HG03575 (cell line): ENCODE data around the gene ABCC1.
"Not testable (repeated sequence)": the region's sequence is repeated elsewhere in the genome, so short reads cannot be mapped to it uniquely, and the experiment has no call there.

Source experiments
- ATAC-seq: cut with Tn5 transposase; IDR thresholded peaks from one replicate; pipeline ENCODE4 v1.9.1; 2021; ENCODE audit not compliant: unreplicated experiment, insufficient number of reproducible peaks, low FRiP score; ENCODE audit errors: extremely low read depth

The ABCC1 gene

DNA sequence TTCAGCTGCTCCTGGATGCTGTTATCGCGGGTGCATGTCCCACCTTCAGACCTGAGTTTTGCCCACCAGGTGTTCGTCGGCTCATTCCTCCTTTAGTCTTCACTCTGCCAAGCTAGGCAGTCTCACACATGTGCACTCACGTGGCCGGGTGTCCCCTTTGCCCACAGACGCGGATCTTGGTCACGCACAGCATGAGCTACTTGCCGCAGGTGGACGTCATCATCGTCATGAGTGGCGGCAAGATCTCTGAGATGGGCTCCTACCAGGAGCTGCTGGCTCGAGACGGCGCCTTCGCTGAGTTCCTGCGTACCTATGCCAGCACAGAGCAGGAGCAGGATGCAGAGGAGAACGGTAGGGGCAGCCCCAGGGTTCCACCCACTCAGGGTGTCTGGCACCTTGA, 140.8 kb downstream of the ABCC1 start:
- ATAC-seq: no peak

- no peak for ATAC-seq
Observed at GRCh38 chr16:16092925-16093627, 143.7 kb downstream of the ABCC1 start.

DNA sequence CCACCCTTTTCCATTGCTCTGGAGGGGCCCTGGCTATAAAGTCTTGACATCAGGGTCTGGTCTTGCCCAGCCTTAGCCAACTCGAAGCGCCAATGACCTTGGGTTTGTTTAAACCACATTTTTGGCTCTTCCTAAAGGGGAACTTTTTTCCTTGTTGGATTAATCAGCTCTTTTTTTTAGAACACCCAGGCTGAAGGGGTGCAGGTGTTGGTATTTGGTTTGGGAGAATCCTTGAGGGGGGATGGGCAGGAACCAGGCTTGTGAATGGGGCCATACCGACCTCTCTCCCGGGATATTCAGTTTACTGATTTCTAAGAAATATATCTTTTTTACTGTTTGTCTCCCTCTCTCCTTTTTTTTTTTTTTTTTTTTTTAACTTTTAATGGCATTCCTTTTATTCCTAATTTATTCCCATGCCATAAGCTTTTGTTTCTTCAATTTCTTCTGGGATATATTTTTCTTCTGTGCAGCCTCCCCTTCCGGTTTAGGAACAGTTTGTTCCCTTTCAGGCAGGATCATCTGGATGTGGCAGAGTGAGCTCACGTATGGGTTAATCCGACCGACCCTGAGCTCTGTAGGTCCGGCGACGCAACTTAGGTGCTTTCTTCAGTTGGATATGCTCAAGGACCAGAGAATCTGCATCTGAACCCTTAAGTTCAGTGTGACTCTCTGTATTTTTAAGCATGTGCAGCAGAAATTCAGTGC, 144.4 kb downstream of the ABCC1 start:
- no peak for ATAC-seq

DNA sequence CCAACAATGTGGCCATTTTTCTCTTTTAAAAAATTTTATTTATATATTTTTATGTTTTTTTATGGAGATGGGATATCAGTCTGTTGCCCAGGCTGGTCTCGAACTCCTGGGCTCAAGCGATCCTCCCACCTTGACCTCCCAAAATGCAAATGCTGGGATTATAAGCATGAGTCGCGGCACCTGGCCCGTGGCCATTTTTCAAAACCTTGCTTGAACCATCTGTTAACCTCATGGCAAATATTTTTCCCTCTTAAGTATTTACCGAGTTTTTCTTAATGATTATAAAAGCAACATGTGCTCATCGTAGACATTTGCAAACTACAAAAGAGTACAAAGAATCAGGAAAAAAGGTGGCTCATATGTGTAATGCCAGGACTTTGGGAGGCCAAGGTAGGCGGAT, 146.2 kb downstream of the ABCC1 start:
- no peak for ATAC-seq

GRCh38 chr16:16096121-16096857, 146.9 kb downstream of the ABCC1 start:
- no peak for ATAC-seq

DNA sequence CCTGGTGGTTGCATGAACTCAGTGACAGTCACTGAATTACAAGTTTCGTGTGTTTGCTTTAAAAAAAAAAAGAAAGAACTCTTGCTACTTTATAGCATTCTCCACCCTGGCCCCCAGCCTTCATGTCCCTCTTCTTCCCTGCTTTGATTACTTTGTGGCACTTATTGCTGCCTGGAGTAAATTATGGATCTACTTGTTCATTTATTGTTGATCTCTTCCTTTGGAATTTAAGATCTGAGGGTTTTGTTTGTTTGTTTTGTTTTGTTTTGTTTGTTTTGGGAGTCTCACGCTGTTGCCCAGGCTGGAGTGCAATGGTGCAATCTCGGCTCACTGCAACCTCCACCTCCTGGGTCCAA, 147.4 kb downstream of the ABCC1 start:
- no peak for ATAC-seq

DNA sequence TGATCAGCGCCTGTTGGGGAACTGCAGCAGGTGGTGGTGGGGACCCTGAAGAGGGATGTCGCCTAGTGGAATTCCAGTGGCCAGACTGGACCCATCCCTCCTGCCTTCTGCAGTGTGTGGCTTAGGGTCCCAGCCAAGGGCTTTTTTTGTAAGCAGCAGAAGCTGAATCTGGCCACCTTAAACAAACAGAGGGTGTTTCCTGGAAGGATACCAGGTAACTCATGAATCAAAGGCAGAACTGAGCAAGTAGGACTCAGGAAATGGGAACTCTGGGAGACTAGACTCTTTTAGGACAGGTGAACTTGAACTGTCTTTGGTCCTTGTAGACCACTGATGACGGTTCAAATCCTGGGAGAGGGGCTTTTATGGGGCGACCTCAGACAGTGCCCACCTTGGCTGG, 149.9 kb downstream of the ABCC1 start:
- ATAC-seq: no peak

DNA sequence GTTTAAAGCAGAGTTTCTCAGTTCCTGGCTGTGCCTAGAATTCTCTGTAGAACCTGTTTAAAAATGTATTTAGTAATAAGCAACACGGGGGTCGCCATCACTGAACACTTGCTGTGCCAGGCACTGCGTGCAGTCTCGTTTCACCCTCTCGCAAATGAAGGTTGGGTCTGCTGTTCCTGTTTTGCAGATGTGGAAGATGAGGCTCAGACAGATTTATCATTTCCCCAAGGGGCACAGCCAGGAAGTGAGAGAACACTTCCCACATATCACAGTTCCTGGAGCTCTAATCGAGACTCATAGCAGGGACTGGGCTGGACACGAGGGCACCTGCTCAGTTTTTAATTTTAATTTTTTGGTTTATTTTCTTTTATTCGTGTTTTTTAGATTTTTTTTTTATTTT, 151.2 kb downstream of the ABCC1 start:
- no peak for ATAC-seq

DNA sequence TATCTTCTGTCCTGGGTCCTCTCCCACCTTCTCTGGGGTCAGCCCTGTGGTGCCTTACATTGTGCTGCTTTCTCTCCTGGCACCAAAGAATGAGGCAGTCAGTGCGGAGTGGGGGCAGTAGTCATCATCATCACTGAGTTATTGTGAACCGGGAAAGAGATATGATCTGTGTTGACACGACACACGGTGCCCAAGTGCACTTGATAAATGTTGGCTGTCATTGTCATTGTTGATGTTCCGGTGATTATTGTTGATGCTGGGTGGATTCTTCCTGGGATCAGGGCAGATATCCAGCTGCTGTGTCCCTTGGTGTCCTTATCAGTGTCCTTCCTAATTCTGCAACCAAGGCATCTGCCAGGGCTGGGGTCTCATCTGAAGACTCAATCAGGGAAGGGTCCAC, 152.2 kb downstream of the ABCC1 start:
- no peak for ATAC-seq

DNA sequence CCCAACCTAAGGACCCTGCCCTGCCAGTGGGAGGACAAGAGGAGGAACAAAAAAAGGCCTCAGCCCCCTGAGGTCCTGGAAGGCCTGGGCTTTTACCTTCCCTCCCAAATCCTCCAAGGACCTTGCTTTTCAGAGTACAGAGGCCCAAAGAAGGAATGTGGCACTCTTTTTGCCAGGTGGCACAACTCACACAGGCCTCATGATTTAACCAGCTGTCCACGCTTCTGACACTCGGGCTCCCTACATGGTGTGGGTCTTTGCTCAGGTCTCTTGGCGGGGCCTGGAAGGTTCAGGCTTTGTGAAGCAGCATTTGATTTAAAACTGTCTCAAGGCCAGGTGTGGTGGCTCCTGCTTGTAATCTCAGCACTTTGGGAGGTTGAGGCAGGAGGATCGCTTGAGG, 153.3 kb downstream of the ABCC1 start:
- ATAC-seq: no peak

DNA sequence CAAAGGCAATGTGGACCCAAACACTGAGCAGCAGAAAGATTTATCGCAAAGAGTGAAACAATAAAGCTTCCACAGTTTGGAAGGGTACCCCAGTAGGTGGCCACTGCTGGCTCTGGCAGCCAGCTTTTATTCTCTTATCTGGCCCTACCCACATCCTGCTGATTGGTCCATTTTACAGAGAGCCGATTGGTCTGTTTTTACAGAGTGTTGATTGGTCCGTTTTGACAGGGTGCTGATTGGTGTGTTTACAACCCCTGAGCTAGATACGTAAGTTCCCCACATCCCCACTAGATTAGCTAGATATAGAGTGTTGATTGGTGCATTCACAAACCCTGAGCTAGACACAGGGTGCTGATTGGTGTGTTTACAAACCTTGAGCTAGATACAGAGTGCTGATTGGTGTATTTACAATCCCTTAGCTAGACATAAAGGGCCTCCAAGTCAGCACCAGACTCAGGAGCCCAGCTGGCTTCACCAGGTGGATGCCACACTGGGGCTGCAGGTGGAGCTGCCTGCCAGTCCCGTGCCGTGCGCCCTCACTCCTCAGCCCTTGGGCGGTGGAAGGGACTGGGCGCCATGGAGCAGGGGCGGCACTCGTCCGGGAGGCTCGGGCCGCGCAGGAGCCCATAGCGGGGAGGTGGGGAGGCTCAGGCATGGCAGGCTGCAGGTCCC, 154.9 kb downstream of the ABCC1 start:
- ATAC-seq: not testable (repeated sequence)

DNA sequence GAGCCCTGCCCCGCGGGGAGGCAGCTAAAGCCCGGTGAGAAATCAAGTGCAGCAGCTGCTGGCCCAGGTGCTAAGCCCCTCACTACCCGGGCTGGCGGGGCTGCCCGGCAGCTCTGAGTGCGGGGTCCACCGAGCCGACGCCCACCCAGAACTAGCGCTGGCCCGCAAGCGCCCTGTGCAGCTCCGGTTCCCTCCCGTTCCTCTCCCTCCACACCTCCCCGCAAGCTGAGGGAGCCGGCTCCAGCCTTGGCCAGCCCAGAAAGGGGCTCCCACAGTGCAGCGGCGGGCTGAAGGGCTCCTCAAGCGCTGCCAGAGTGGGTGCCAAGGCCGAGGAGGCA, 155.4 kb downstream of the ABCC1 start:
- not testable (repeated sequence) for ATAC-seq

GRCh38 chr16:16105646-16106045, 156.2 kb downstream of the ABCC1 start:
- no peak for ATAC-seq

DNA sequence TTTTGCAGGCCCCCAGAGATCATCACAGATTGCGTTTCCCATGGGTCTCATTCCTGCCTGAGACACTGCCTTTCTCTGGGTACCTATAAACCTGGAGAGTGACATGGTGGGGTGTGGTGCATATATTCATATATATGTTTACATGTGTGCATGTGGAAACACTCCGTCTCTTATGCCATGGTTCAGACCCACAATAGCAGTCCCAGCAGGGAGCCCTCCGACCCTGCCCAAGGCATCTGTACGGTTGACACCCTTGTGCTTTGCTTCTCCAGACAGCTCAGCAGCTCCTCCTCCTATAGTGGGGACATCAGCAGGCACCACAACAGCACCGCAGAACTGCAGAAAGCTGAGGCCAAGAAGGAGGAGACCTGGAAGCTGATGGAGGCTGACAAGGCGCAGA, 157.1 kb downstream of the ABCC1 start:
- no peak for ATAC-seq

DNA sequence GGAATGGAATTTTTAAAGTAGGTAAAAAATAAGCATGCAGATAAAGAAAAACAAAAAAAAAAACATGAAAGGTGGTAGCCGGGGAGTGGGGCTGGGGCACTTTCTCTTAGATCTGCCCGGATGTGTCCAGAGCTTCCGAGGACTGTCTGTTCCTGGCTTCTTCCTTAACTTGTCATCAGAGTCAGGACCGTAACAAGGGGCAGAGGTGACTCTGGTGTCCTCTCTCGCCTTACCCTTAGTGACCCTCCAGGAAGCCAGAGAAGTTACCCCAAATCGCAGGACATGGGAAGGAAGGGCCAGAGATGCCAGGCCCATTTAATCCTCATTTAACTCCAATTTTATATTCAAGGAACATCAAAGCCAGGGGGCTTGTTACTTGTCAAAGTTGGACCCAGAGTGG, 158.4 kb downstream of the ABCC1 start:
- ATAC-seq: no peak

- ATAC-seq: no peak
Observed at GRCh38 chr16:16108759-16109158, 159.3 kb downstream of the ABCC1 start.

DNA sequence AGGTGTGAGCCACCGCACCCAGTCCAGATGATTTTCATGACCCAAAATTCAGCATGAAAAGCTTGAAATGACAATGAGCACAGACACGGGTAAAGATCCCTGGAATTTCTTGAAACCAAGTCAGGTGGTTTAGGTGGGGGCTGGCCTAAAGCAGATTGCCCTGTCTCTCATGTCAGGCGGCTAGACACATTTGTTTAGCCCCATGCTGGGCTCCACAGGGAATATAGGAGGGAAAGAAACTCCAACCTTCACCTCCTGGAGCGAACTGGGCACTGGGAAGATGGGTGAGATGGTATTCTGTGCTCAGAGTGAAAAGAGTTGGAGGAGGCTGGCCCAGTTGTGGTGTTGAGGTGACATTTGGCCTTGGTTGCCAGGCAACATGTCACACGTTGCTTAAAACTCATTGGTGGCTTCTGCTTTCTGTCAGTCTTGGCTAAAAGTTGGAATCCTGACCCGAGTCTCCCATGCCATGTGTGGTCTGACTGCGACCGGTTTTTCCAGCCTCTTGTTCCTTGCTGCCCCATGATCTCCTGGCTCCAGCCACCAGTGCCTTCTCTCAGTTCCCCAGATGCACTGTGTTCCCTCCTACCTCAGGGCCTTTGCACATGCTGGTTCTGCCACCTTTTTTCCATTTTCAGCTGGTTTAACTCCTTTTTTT, 160.2 kb downstream of the ABCC1 start:
- ATAC-seq: no peak

GRCh38 chr16:16110111-16110490, 160.7 kb downstream of the ABCC1 start:
- ATAC-seq: no peak

GRCh38 chr16:16111639-16112038, 162.2 kb downstream of the ABCC1 start:
- ATAC-seq: no peak
